ENCODE measurements around the gene TXNL4A. TPM values are rescaled to one million over a fixed set of nuclear protein-coding genes. Genes with fewer than 3 reads are reported as not detected.

Gene TXNL4A
- total and polyA plus RNA-seq, 2 donors (not counting 1 experiment from before 2014, with no cell fraction given): 38.9 to 67.8 TPM

GRCh38 chr18:79956276-79956675 lies 32.1 kb downstream of the TXNL4A start:
- POLR2A ChIA-PET: no interaction called here
- no peaks in the 10 kb centered on the region for H4K20me1 ChIP-seq (ENCODE audit: control insufficient read depth, insufficient read depth, low read length, poor library complexity, severe bottlenecking)
- H3K4me3 Mint-ChIP-seq: no peak overlapping the region
- no peak overlapping the region for H3K27ac Mint-ChIP-seq
- intact Hi-C loops (cut with micrococcal nuclease): no loop called here
- ATAC-seq (ENCODE audit: low read depth) (no peak), DNase-seq (no peak)
- no peak overlapping the region for H3K4me2 ChIP-seq (replicated peaks; ENCODE audit: low read depth, low read length, poor library complexity, severe bottlenecking)
- H3K9ac ChIP-seq (ENCODE audit: low read length): no peak overlapping the region
- peaks cover 0 to 17% of the 10 kb centered on the region in 2 donors for H3K4me1 ChIP-seq (ENCODE audit: control insufficient read depth in 2 of 2, insufficient read depth in 2 of 2, low read length in 2 of 2)
- H3K27me3 Mint-ChIP-seq: no peaks in the 10 kb centered on the region
- no peaks in the 10 kb centered on the region for H3K9me3 ChIP-seq (ENCODE audit: control extremely low read depth in 1 of 3, control insufficient read depth in 2 of 3, insufficient read depth in 1 of 3, low read length in 2 of 3)
- TF ChIP-seq EZH2 (IDR thresholded peaks at IDR 0.05; ENCODE audit: borderline replicate concordance, insufficient read depth, low read depth, low read length, poor library complexity, severe bottlenecking): no peak
- no peak for TF ChIP-seq CTCF (IDR thresholded peaks at IDR 0.05)
- H3K79me2 ChIP-seq (ENCODE audit: control insufficient read depth, insufficient read depth, low read length): peaks cover under 1% of the 10 kb centered on the region
- peaks cover 12% of the 10 kb centered on the region for H3K4me1 Mint-ChIP-seq
- H3K27me3 ChIP-seq (replicated peaks in 1 of 4; ENCODE audit: control extremely low read depth in 1 of 4, control insufficient read depth in 3 of 4, insufficient read depth in 4 of 4, low read length in 3 of 4): no peaks in the 10 kb centered on the region
- no peaks in the 10 kb centered on the region for H3K36me3 ChIP-seq (replicated peaks in 1 of 2; ENCODE audit: control extremely low read depth in 1 of 2, control insufficient read depth in 1 of 2, extremely low read depth in 1 of 2, insufficient read depth in 2 of 2, low read length in 1 of 2)
- 86% methylated on average over 1 of the region's 2 CpGs for WGBS (ENCODE audit: insufficient coverage)
- no peak overlapping the region for H2AFZ ChIP-seq (ENCODE audit: insufficient read depth, low read depth, low read length, poor library complexity, severe bottlenecking)
- no peaks in the 10 kb centered on the region for H3K9me3 Mint-ChIP-seq (ENCODE audit: insufficient read depth)
- H3K4me3 ChIP-seq (ENCODE audit: control extremely low read depth in 1 of 5, extremely low read depth in 1 of 5, insufficient read depth in 1 of 5, low read depth in 2 of 5, low read length in 4 of 5): no peak overlapping the region
- no peak overlapping the region for H3K27ac ChIP-seq (ENCODE audit: low read length in 2 of 2)
- CTCF ChIA-PET: interaction anchor here (1.2 kb wide), 1 partner anchor 8 kb away, joined by 3 read pairs; no protein-coding TSS in a partner anchor

GRCh38 chr18:79955302-79956075 lies 32.9 kb downstream of the TXNL4A start:
- Mint-ChIP-seq H3K9me3 (ENCODE audit: insufficient read depth) (no peaks in the 10 kb centered on the region), H3K27ac (no peak overlapping the region), H3K4me3 (no peak overlapping the region), H3K4me1 (peaks cover 10% of the 10 kb centered on the region), H3K27me3 (no peaks in the 10 kb centered on the region)
- H2AFZ ChIP-seq (ENCODE audit: insufficient read depth, low read depth, low read length, poor library complexity, severe bottlenecking): no peak overlapping the region
- no peaks in the 10 kb centered on the region for H3K9me3 ChIP-seq (ENCODE audit: control extremely low read depth in 1 of 3, control insufficient read depth in 2 of 3, insufficient read depth in 1 of 3, low read length in 2 of 3)
- 88% methylated on average over 10 of the region's 12 CpGs for WGBS (ENCODE audit: insufficient coverage)
- no peak for TF ChIP-seq CTCF (IDR thresholded peaks at IDR 0.05)
- TF ChIP-seq EZH2 (IDR thresholded peaks at IDR 0.05; ENCODE audit: borderline replicate concordance, insufficient read depth, low read depth, low read length, poor library complexity, severe bottlenecking): no peak
- POLR2A ChIA-PET: interaction anchor here (0.6 kb wide), 1 partner anchor 32 kb away, joined by 4 read pairs; no protein-coding TSS in a partner anchor
- no peak overlapping the region for H3K9ac ChIP-seq (ENCODE audit: low read length)
- H3K4me2 ChIP-seq (replicated peaks; ENCODE audit: low read depth, low read length, poor library complexity, severe bottlenecking): no peak overlapping the region
- DNase-seq (no peak), ATAC-seq (ENCODE audit: low read depth) (no peak)
- H3K27ac ChIP-seq (ENCODE audit: low read length in 2 of 2): no peak overlapping the region
- H4K20me1 ChIP-seq (ENCODE audit: control insufficient read depth, insufficient read depth, low read length, poor library complexity, severe bottlenecking): peaks cover 2% of the 10 kb centered on the region
- peaks cover under 1 to 15% of the 10 kb centered on the region in 2 donors for H3K4me1 ChIP-seq (ENCODE audit: control insufficient read depth in 2 of 2, insufficient read depth in 2 of 2, low read length in 2 of 2)
- no peaks in the 10 kb centered on the region for H3K27me3 ChIP-seq (replicated peaks in 1 of 4; ENCODE audit: control extremely low read depth in 1 of 4, control insufficient read depth in 3 of 4, insufficient read depth in 4 of 4, low read length in 3 of 4)
- peaks cover 8% of the 10 kb centered on the region for H3K79me2 ChIP-seq (ENCODE audit: control insufficient read depth, insufficient read depth, low read length)
- intact Hi-C loops (cut with micrococcal nuclease): no loop called here
- no peaks in the 10 kb centered on the region for H3K36me3 ChIP-seq (replicated peaks in 1 of 2; ENCODE audit: control extremely low read depth in 1 of 2, control insufficient read depth in 1 of 2, extremely low read depth in 1 of 2, insufficient read depth in 2 of 2, low read length in 1 of 2)
- CTCF ChIA-PET: no interaction called here
- H3K4me3 ChIP-seq (ENCODE audit: control extremely low read depth in 1 of 5, extremely low read depth in 1 of 5, insufficient read depth in 1 of 5, low read depth in 2 of 5, low read length in 4 of 5): no peak overlapping the region

All from B cell (primary cell).